ENCODE measurements around the gene ZNF85. TPM values are rescaled to one million over a fixed set of nuclear protein-coding genes. Genes with fewer than 3 reads are reported as not detected.
"Not testable (repeated sequence)": the region's sequence is repeated elsewhere in the genome, so short reads cannot be mapped to it uniquely, and the experiment has no call there.

Gene ZNF85
- total RNA-seq, 1 donor from 2014 or later: 2.3 TPM

GRCh38 chr19:20928371-20928770 lies 5.3 kb downstream of the ZNF85 start:
- H3K27me3 ChIP-seq (ENCODE audit: low read depth): no peaks in the 10 kb centered on the region
- no peak overlapping the region for H3K4me3 ChIP-seq
- TF ChIP-seq CTCF (IDR thresholded peaks at IDR 0.05; ENCODE audit: borderline replicate concordance): no peak
- no peaks in the 10 kb centered on the region for H3K9me3 ChIP-seq (replicated peaks)
- intact Hi-C loops (cut with micrococcal nuclease): no loop called here
- DNase-seq: no peak
- H3K36me3 ChIP-seq: no peaks in the 10 kb centered on the region
- H3K27ac ChIP-seq (replicated peaks): no peak overlapping the region
- peaks cover 11% of the 10 kb centered on the region for H3K4me1 ChIP-seq

- intact Hi-C loops (cut with micrococcal nuclease); H3K9me3 ChIP-seq (replicated peaks); H3K27me3 ChIP-seq (ENCODE audit: low read depth); H3K4me1 ChIP-seq; H3K4me3 ChIP-seq; H3K27ac ChIP-seq (replicated peaks); DNase-seq: not testable (repeated sequence)
- peaks cover 62% of the 10 kb centered on the region for H3K36me3 ChIP-seq
These were observed 13.4 kb downstream of the ZNF85 start for GRCh38 chr19:20936322-20936947.

GRCh38 chr19:20952561-20953095 lies 29.6 kb downstream of the ZNF85 start:
- intact Hi-C loops (cut with micrococcal nuclease); H3K27ac ChIP-seq (replicated peaks); DNase-seq; H3K4me3 ChIP-seq; H3K4me1 ChIP-seq; H3K27me3 ChIP-seq (ENCODE audit: low read depth): not testable (repeated sequence)
- Histone ChIP-seq H3K9me3 (replicated peaks) (peaks cover 72% of the 10 kb centered on the region), H3K36me3 (peaks cover 31% of the 10 kb centered on the region)

- intact Hi-C loops (cut with micrococcal nuclease): no loop called here
- Histone ChIP-seq H3K36me3 (no peaks in the 10 kb centered on the region), H3K4me3 (no peak overlapping the region), H3K4me1 (no peaks in the 10 kb centered on the region), H3K27ac (replicated peaks) (no peak overlapping the region), H3K9me3 (replicated peaks) (peaks cover under 1% of the 10 kb centered on the region), H3K27me3 (ENCODE audit: low read depth) (no peaks in the 10 kb centered on the region)
- DNase-seq: no peak
- no peak for TF ChIP-seq CTCF (IDR thresholded peaks at IDR 0.05; ENCODE audit: borderline replicate concordance)
These were observed 41.7 kb downstream of the ZNF85 start for GRCh38 chr19:20964798-20965197.

GRCh38 chr19:20968092-20968491 lies 45.0 kb downstream of the ZNF85 start:
- Histone ChIP-seq H3K27me3 (ENCODE audit: low read depth) (no peaks in the 10 kb centered on the region), H3K4me1 (no peaks in the 10 kb centered on the region), H3K9me3 (replicated peaks) (no peaks in the 10 kb centered on the region), H3K4me3 (no peak overlapping the region), H3K27ac (replicated peaks) (no peak overlapping the region), H3K36me3 (no peaks in the 10 kb centered on the region)
- no peak for DNase-seq
- intact Hi-C loops (cut with micrococcal nuclease): no loop called here
- no peak for TF ChIP-seq CTCF (IDR thresholded peaks at IDR 0.05; ENCODE audit: borderline replicate concordance)

GRCh38 chr19:20969498-20969897 lies 46.4 kb downstream of the ZNF85 start:
- DNase-seq: no peak
- intact Hi-C loops (cut with micrococcal nuclease): no loop called here
- Histone ChIP-seq H3K9me3 (replicated peaks) (no peaks in the 10 kb centered on the region), H3K4me3 (no peak overlapping the region), H3K27ac (replicated peaks) (no peak overlapping the region), H3K27me3 (ENCODE audit: low read depth) (no peaks in the 10 kb centered on the region), H3K36me3 (no peaks in the 10 kb centered on the region), H3K4me1 (no peaks in the 10 kb centered on the region)
- TF ChIP-seq CTCF (IDR thresholded peaks at IDR 0.05; ENCODE audit: borderline replicate concordance): no peak
